ENCODE results near the gene COLQ.

GRCh38 chr3:15453991-15454625 is 67.4 kb downstream of the COLQ start:
- TF ChIP-seq POLR2A (IDR thresholded peaks at IDR 0.05; ENCODE audit: low read length) (no peak), MAZ (IDR thresholded peaks at IDR 0.05; ENCODE audit: borderline replicate concordance, low read depth, low read length) (no peak), CTCF (IDR thresholded peaks at IDR 0.05) (no peak), CEBPB (IDR thresholded peaks at IDR 0.05) (no peak), ZSCAN20 (CRISPR knock-in tag; IDR thresholded peaks at IDR 0.05) (no peak), POLR2AphosphoS2 (conservative IDR thresholded peaks at IDR 0.05; ENCODE audit: low read length) (no peak), REST (IDR thresholded peaks at IDR 0.05) (no peak)
